ENCODE measurements around the gene GOSR2.

- TF ChIP-seq, protein P1, sequence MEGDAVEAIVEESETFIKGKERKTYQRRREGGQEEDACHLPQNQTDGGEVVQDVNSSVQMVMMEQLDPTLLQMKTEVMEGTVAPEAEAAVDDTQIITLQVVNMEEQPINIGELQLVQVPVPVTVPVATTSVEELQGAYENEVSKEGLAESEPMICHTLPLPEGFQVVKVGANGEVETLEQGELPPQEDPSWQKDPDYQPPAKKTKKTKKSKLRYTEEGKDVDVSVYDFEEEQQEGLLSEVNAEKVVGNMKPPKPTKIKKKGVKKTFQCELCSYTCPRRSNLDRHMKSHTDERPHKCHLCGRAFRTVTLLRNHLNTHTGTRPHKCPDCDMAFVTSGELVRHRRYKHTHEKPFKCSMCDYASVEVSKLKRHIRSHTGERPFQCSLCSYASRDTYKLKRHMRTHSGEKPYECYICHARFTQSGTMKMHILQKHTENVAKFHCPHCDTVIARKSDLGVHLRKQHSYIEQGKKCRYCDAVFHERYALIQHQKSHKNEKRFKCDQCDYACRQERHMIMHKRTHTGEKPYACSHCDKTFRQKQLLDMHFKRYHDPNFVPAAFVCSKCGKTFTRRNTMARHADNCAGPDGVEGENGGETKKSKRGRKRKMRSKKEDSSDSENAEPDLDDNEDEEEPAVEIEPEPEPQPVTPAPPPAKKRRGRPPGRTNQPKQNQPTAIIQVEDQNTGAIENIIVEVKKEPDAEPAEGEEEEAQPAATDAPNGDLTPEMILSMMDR (conservative IDR thresholded peaks at IDR 0.05 in 1 of 2, IDR thresholded peaks at IDR 0.05 in 1 of 2; ENCODE audit: extremely low read depth in 1 of 2, insufficient read depth in 1 of 2, low read depth in 1 of 2, low read length in 2 of 2), result no peak
- TF ChIP-seq EZH2 (IDR thresholded peaks at IDR 0.05; ENCODE audit: borderline replicate concordance, low read length), result no peak
These were observed 37.3 kb upstream of the GOSR2 start for GRCh38 chr17:46885415-46886309.

Data from mammary epithelial cell (primary cell).